Panc1 (cell line): Measurements from ENCODE around the gene CDK11B.

ENCODE experiments used
- CTCF ChIP-seq: fragments of 450-650 bp; IDR thresholded peaks from 2 replicates; pipeline ENCODE4 v1.5.1; 2017; ENCODE audit warnings: mild to moderate bottlenecking
- POLR2AphosphoS5 ChIP-seq: IDR thresholded peaks from 2 replicates; pipeline ENCODE4 v1.6.1; 2012; ENCODE audit warnings: mild to moderate bottlenecking, low read depth, low read length, moderate library complexity
- SIN3A ChIP-seq: IDR thresholded peaks from 2 replicates; pipeline ENCODE4 v1.6.1; 2012; ENCODE audit warnings: low read depth, mild to moderate bottlenecking, low read length, moderate library complexity, borderline replicate concordance; ENCODE audit not compliant: insufficient read depth

- TF ChIP-seq POLR2AphosphoS5 = no peak
- TF ChIP-seq CTCF = no peak
- no peak for TF ChIP-seq SIN3A
Measured at GRCh38 chr1:1680031-1680911, 21.5 kb upstream of the CDK11B start.
